DND-41 (cell line): ENCODE measurements around the gene MYO18B.

ENCODE experiments used
- ATAC-seq: fragments of 200-7000 bp; cut with Tn5 transposase; 3 replicates; pipeline ENCODE4 v1.9.1; 2021; ENCODE audit warnings: low read depth; ENCODE audit not compliant: insufficient read depth
- DNase-seq: peaks from one replicate; pipeline ENCODE4 v3.0.0-alpha.2; 2020
- H2AFZ ChIP-seq: 2 replicates; pipeline ENCODE4 v1.6.0; 2012; ENCODE audit warnings: low read depth, low read length
- H3K27ac ChIP-seq: 2 replicates; pipeline ENCODE4 v1.5.1; 2012; ENCODE audit warnings: low read length, inconsistent platforms
- H3K27me3 ChIP-seq: fragments of 200-600 bp; sonication (generic); 2 replicates; pipeline ENCODE4 v1.6.0; 2012; ENCODE audit warnings: low read length, mild to moderate bottlenecking, inconsistent platforms; ENCODE audit not compliant: insufficient read depth, poor library complexity
- H3K36me3 ChIP-seq: 2 replicates; pipeline ENCODE4 v1.5.1; 2012; ENCODE audit warnings: low read length, inconsistent platforms; ENCODE audit not compliant: insufficient read depth
- H3K4me1 ChIP-seq: 2 replicates; pipeline ENCODE4 v1.5.1; 2012; ENCODE audit warnings: mild to moderate bottlenecking, low read length; ENCODE audit not compliant: insufficient read depth
- H3K4me2 ChIP-seq: 2 replicates; pipeline ENCODE4 v1.6.0; 2012; ENCODE audit warnings: mild to moderate bottlenecking, moderate library complexity, low read length, inconsistent platforms; ENCODE audit not compliant: insufficient read depth
- H3K4me3 ChIP-seq, 2 experiments: fragments of 200-600 bp in 1 of 2; shearing (Covaris generic) in 1 of 2; 2 replicates each; pipeline ENCODE4 v1.5.1; 2012 to 2016; ENCODE audit warnings: inconsistent platforms in 2 of 2, low read length in 2 of 2, mild to moderate bottlenecking in 2 of 2, low read depth in 1 of 2, moderate library complexity in 1 of 2
- H3K79me2 ChIP-seq: 2 replicates; pipeline ENCODE4 v1.6.0; 2012; ENCODE audit warnings: low read length, inconsistent platforms; ENCODE audit not compliant: insufficient read depth
- H3K9ac ChIP-seq: 2 replicates; pipeline ENCODE4 v1.6.0; 2012; ENCODE audit warnings: low read depth, mild to moderate bottlenecking, inconsistent platforms, low read length, moderate library complexity
- H3K9me3 ChIP-seq: 2 replicates; pipeline ENCODE4 v1.5.1; 2012; ENCODE audit warnings: low read length, moderate library complexity, mild to moderate bottlenecking, inconsistent platforms; ENCODE audit not compliant: insufficient read depth, severe bottlenecking
- H4K20me1 ChIP-seq: 2 replicates; pipeline ENCODE4 v1.6.0; 2012; ENCODE audit warnings: low read length; ENCODE audit not compliant: insufficient read depth
- CTCF ChIP-seq: IDR thresholded peaks from 2 replicates; pipeline ENCODE4 v1.5.1; 2012; ENCODE audit warnings: borderline replicate concordance, low read length, moderate library complexity, mild to moderate bottlenecking; ENCODE audit not compliant: poor library complexity, severe bottlenecking; ENCODE audit errors: extremely low read depth
- EZH2 ChIP-seq: IDR thresholded peaks from 3 replicates; pipeline ENCODE4 v1.6.1; 2012; ENCODE audit warnings: borderline replicate concordance, low read depth, mild to moderate bottlenecking, moderate library complexity, low read length, inconsistent platforms; ENCODE audit not compliant: severe bottlenecking

MYO18B gene

DNA sequence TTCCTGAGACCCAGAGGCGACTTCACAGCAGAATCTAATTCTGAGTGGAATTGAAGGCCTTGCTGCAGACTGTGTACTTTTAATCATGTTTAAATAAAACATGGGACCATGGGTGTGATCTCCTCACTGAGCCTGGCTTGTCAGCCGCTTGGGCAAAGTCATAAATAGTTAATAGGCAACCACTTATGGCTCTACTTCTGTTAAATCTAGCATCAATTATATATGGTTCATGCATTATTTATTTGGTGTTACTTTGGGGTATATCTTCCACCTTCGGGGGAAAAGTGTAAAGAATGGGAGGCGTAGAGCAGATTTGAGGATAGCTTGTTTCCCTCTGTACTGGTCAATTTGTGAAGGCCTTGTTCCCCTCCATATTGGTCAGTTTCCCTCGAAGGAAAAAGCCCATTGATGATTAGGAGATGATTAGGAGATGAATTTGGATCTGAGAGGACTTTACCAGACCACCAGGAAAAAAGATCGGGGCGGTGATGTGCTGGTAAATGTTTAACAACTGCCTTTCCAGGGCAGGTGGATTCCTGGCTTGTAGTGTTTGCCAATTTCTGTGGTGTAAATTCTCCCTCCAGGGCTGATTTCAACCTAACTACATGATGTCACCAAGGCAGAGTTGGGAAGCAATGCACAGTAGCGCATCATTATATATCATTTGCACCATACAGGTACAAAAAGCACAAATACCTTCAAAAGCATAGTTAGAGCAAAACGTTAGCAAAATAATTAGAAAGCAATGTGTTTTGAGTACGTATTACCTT is 223.2 kb downstream of the MYO18B start:
- ATAC-seq = no peak
- Histone ChIP-seq H2AFZ (no peak overlapping the region), H3K4me3 (no peak overlapping the region), H3K27me3 (peaks cover 2% of the 10 kb centered on the region), H4K20me1 (no peaks in the 10 kb centered on the region), H3K4me2 (no peak overlapping the region), H3K36me3 (no peaks in the 10 kb centered on the region), H3K27ac (no peak overlapping the region), H3K79me2 (no peaks in the 10 kb centered on the region), H3K9me3 (no peaks in the 10 kb centered on the region), H3K4me1 (peaks cover 11% of the 10 kb centered on the region), H3K9ac (no peak overlapping the region)
- DNase-seq = no peak
- TF ChIP-seq EZH2 (no peak), CTCF (no peak)

DNA sequence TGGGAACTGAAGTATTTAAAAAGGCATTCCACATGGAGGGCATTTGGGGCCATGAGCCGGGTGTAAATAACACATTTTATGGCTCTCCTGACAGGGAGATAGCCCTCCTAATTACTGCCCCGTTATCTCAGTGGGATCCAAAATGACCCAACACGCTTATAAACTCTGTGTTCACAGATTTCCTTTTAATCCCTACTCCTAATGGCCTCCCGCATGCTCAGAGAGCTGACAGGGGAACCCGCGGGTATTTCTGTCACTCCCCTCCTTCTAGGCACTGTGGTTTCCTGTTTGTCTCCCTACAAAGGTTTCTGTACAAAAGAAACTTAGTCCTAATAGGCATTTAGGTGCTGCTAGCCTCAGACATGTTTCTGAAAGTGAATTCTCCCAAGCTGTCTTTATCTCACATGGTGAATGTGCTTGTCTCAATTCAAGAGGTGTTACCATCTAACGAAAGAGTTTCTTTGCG is 224.5 kb downstream of the MYO18B start:
- DNase-seq (peak; percentile 46), ATAC-seq (peak; percentile 92)
- Histone ChIP-seq H3K4me2 (peak overlapping the region; percentile 19; the same call in 1 of the 2 replicates), H3K27me3 (peaks cover under 1% of the 10 kb centered on the region), H4K20me1 (no peaks in the 10 kb centered on the region), H3K9ac (no peak overlapping the region), H3K4me1 (peaks cover 11% of the 10 kb centered on the region), H3K4me3 (no peak overlapping the region), H3K79me2 (no peaks in the 10 kb centered on the region), H3K9me3 (no peaks in the 10 kb centered on the region), H2AFZ (no peak overlapping the region), H3K36me3 (no peaks in the 10 kb centered on the region), H3K27ac (no peak overlapping the region)
- no peak for TF ChIP-seq CTCF

GRCh38 chr22:25969286-25969685 is 227.3 kb downstream of the MYO18B start:
- H3K9ac ChIP-seq = no peak overlapping the region

More at GRCh38 chr22:25969286-25969685, 227.3 kb downstream of the MYO18B start:
- Histone ChIP-seq H3K4me3 (no peak overlapping the region), H3K79me2 (no peaks in the 10 kb centered on the region), H3K27ac (no peak overlapping the region), H3K36me3 (no peaks in the 10 kb centered on the region), H3K9me3 (no peaks in the 10 kb centered on the region), H3K4me1 (peaks cover 11% of the 10 kb centered on the region), H4K20me1 (no peaks in the 10 kb centered on the region), H2AFZ (no peak overlapping the region), H3K27me3 (no peaks in the 10 kb centered on the region), H3K4me2 (no peak overlapping the region)
- DNase-seq (no peak), ATAC-seq (no peak)
- no peak for TF ChIP-seq EZH2
- no peak for TF ChIP-seq CTCF
